Esophagus (tissue), 2 donors: ENCODE data around the gene DGKB. TPM values are rescaled to one million over a fixed set of nuclear protein-coding genes. Genes with fewer than 3 reads are reported as not detected.

Source experiments
- H3K27ac ChIP-seq, 2 donors: one replicate each; pipeline ENCODE4 v1.5.1; 2013; ENCODE audit warnings: low read depth in 2 of 2, mild to moderate bottlenecking in 2 of 2, inconsistent platforms in 1 of 2, low read length in 1 of 2, moderate library complexity in 1 of 2
- H3K27me3 ChIP-seq, 2 donors: one replicate each; pipeline ENCODE4 v1.6.1; 2013; ENCODE audit warnings: low read length in 2 of 2, control low read depth in 1 of 2, mild to moderate bottlenecking in 1 of 2; ENCODE audit not compliant: insufficient read depth in 2 of 2, control insufficient read depth in 1 of 2
- H3K36me3 ChIP-seq, 2 donors: one replicate each; pipeline ENCODE4 v1.6.1; 2013; ENCODE audit warnings: low read length in 1 of 2; ENCODE audit not compliant: control insufficient read depth in 2 of 2, insufficient read depth in 2 of 2
- H3K4me1 ChIP-seq, 2 donors: one replicate each; pipeline ENCODE4 v1.6.1; 2013; ENCODE audit warnings: low read length in 1 of 2; ENCODE audit not compliant: control insufficient read depth in 2 of 2, insufficient read depth in 2 of 2
- H3K4me3 ChIP-seq, 2 donors: one replicate each; pipeline ENCODE4 v1.5.1; 2013; ENCODE audit warnings: low read length in 2 of 2, mild to moderate bottlenecking in 2 of 2, low read depth in 1 of 2, moderate library complexity in 1 of 2
- H3K9me3 ChIP-seq, 2 donors: one replicate each; pipeline ENCODE4 v1.6.1; 2013; ENCODE audit warnings: mild to moderate bottlenecking in 2 of 2, low read depth in 1 of 2, low read length in 1 of 2, moderate library complexity in 1 of 2; ENCODE audit not compliant: control insufficient read depth in 2 of 2, insufficient read depth in 1 of 2
- whole genome bisulfite sequencing, 2 donors: extraction: QIAGEN DNeasy Blood & Tissue Kit; methylation state at CpG; one replicate each; pipeline ENCODE4 v1.1.7; 2013; 5-methylcytosine and 5-hydroxymethylcytosine counted together
- polyA plus RNA-seq, 2 donors: library from polyadenylated mRNA; stranded (reverse); fragments of 200-250 nt; gene quantifications; one replicate each; pipeline ENCODE4 v1.2.3, GENCODE V29; 2013
- donor health status: healthy with polysubstance abuse.
- donor health status: Bipolar disorder and iron deficiency.

The DGKB gene
- polyA plus RNA-seq, 2 donors = 0.09 to 0.20 TPM

GRCh38 chr7:14739168-14739840 lies 163.2 kb downstream of the DGKB start:
- H3K27me3 ChIP-seq = no peaks in the 10 kb centered on the region
- H3K36me3 ChIP-seq = no peaks in the 10 kb centered on the region
- WGBS, 2 donors = 78 to 81% methylated on average over 9 of the region's 9 CpGs
- no peaks in the 10 kb centered on the region for H3K4me1 ChIP-seq
- H3K9me3 ChIP-seq = peaks cover 0 to 2% of the 10 kb centered on the region in 2 donors
- no peak overlapping the region for H3K27ac ChIP-seq
- no peak overlapping the region for H3K4me3 ChIP-seq

- no peak overlapping the region for H3K4me3 ChIP-seq
- no peaks in the 10 kb centered on the region for H3K4me1 ChIP-seq
- H3K9me3 ChIP-seq = peaks cover 0 to 2% of the 10 kb centered on the region in 2 donors
- no peaks in the 10 kb centered on the region for H3K27me3 ChIP-seq
- 0 to 32% methylated on average over 1 of the region's 1 CpG for WGBS, 2 donors
- H3K36me3 ChIP-seq = no peaks in the 10 kb centered on the region
- no peak overlapping the region for H3K27ac ChIP-seq
Measured at GRCh38 chr7:14738086-14738485, 164.5 kb downstream of the DGKB start.

GRCh38 chr7:14734839-14735321 lies 167.7 kb downstream of the DGKB start:
- no peak overlapping the region for H3K4me3 ChIP-seq
- WGBS, 2 donors = 32 to 35% methylated on average over 9 of the region's 9 CpGs
- H3K36me3 ChIP-seq = no peaks in the 10 kb centered on the region

GRCh38 chr7:14720785-14721184 lies 181.8 kb downstream of the DGKB start:
- no peaks in the 10 kb centered on the region for H3K4me1 ChIP-seq
- no peak overlapping the region for H3K27ac ChIP-seq
- 55 to 64% methylated on average over 3 of the region's 3 CpGs for WGBS, 2 donors
- H3K27me3 ChIP-seq = no peaks in the 10 kb centered on the region
- H3K9me3 ChIP-seq = no peaks in the 10 kb centered on the region
- H3K4me3 ChIP-seq = no peak overlapping the region
- no peaks in the 10 kb centered on the region for H3K36me3 ChIP-seq

More at GRCh38 chr7:14734839-14735321, 167.7 kb downstream of the DGKB start:
- H3K9me3 ChIP-seq = no peaks in the 10 kb centered on the region
- H3K4me1 ChIP-seq = no peaks in the 10 kb centered on the region
- H3K27me3 ChIP-seq = no peaks in the 10 kb centered on the region
- H3K27ac ChIP-seq = no peak overlapping the region

- no peaks in the 10 kb centered on the region for H3K4me1 ChIP-seq
- H3K27me3 ChIP-seq = no peaks in the 10 kb centered on the region
- H3K27ac ChIP-seq = no peak overlapping the region
- 24 to 35% methylated on average over 1 of the region's 1 CpG for WGBS, 2 donors
- H3K36me3 ChIP-seq = no peaks in the 10 kb centered on the region
- H3K4me3 ChIP-seq = no peak overlapping the region
- no peaks in the 10 kb centered on the region for H3K9me3 ChIP-seq
Measured at GRCh38 chr7:14717816-14718215, 184.7 kb downstream of the DGKB start.

- no peaks in the 10 kb centered on the region for H3K9me3 ChIP-seq
- H3K4me3 ChIP-seq = no peak overlapping the region
- no peaks in the 10 kb centered on the region for H3K4me1 ChIP-seq
- H3K27ac ChIP-seq = no peak overlapping the region
- no peaks in the 10 kb centered on the region for H3K27me3 ChIP-seq
- no peaks in the 10 kb centered on the region for H3K36me3 ChIP-seq
Measured at GRCh38 chr7:14717169-14717568, 185.4 kb downstream of the DGKB start.

- Histone ChIP-seq H3K27ac (no peak overlapping the region), H3K4me3 (no peak overlapping the region), H3K27me3 (no peaks in the 10 kb centered on the region), H3K9me3 (no peaks in the 10 kb centered on the region), H3K4me1 (no peaks in the 10 kb centered on the region), H3K36me3 (no peaks in the 10 kb centered on the region)
- WGBS, 2 donors = 56 to 77% methylated on average over 3 of the region's 3 CpGs
Measured at GRCh38 chr7:14714161-14714728, 188.3 kb downstream of the DGKB start.

- no peak overlapping the region for H3K4me3 ChIP-seq
- H3K9me3 ChIP-seq = no peaks in the 10 kb centered on the region
- H3K4me1 ChIP-seq = no peaks in the 10 kb centered on the region
- no peaks in the 10 kb centered on the region for H3K36me3 ChIP-seq
- H3K27ac ChIP-seq = no peak overlapping the region
- H3K27me3 ChIP-seq = no peaks in the 10 kb centered on the region
Measured at GRCh38 chr7:14698239-14698638, 204.3 kb downstream of the DGKB start.

- Histone ChIP-seq H3K36me3 (no peaks in the 10 kb centered on the region), H3K9me3 (no peaks in the 10 kb centered on the region), H3K27me3 (no peaks in the 10 kb centered on the region), H3K27ac (no peak overlapping the region), H3K4me3 (no peak overlapping the region), H3K4me1 (no peaks in the 10 kb centered on the region)
Measured at GRCh38 chr7:14697684-14698083, 204.9 kb downstream of the DGKB start.

- WGBS, 2 donors = 2 to 4% methylated on average over 3 of the region's 3 CpGs
- Histone ChIP-seq H3K27me3 (no peaks in the 10 kb centered on the region), H3K27ac (no peak overlapping the region), H3K4me3 (no peak overlapping the region), H3K4me1 (no peaks in the 10 kb centered on the region), H3K9me3 (no peaks in the 10 kb centered on the region), H3K36me3 (no peaks in the 10 kb centered on the region)
Measured at GRCh38 chr7:14691597-14692203, 210.9 kb downstream of the DGKB start.
